PC-9 (cell line): Measurements from ENCODE around the gene TLL2. TPM values are rescaled to one million over a fixed set of nuclear protein-coding genes. Genes with fewer than 3 reads are reported as not detected.

ENCODE experiments used
- BruUV-seq: library from RNA; stranded (reverse); fragments of 400-500 nt; replicated peaks from 2 replicates; lab custom pipeline; 2021; lab: Mats Ljungman, UMichigan
- CTCF ChIA-PET: fragments of 300-600 bp; sonication (Branson Sonifier 250); formaldehyde crosslinking; loops from one replicate; lab custom pipeline; 2022; ENCODE audit warnings: antibody characterized with exemption; lab: Charles Lee
- POLR2A ChIA-PET: fragments of 300-600 bp; sonication (Branson Sonifier 250); formaldehyde crosslinking; loops from one replicate; lab custom pipeline; 2022; ENCODE audit warnings: antibody characterized with exemption; ENCODE audit not compliant: unreplicated experiment; lab: Charles Lee
- DNase-seq, 2 experiments: peaks; one replicate each; pipeline versions ENCODE4 v3.0.0 to v3.0.0-alpha.2; 2015 to 2022; ENCODE audit warnings: mixed read lengths in 1 of 2
- H2AFZ ChIP-seq: fragments of 200-600 bp; sonication (generic); 2 replicates; pipeline ENCODE4 v1.8.1; 2017; ENCODE audit warnings: antibody characterized with exemption
- H3F3A ChIP-seq: fragments of 200-600 bp; sonication (generic); 2 replicates; pipeline ENCODE4 v1.8.1; 2017; ENCODE audit warnings: antibody characterized with exemption, mild to moderate bottlenecking, low read depth; ENCODE audit not compliant: insufficient read depth
- H3K27ac ChIP-seq: fragments of 200-600 bp; sonication (generic); 2 replicates; pipeline ENCODE4 v1.6.1; 2016; ENCODE audit warnings: mixed run types
- H3K27me3 ChIP-seq: fragments of 200-600 bp; sonication (generic); 2 replicates; pipeline ENCODE4 v1.6.1; 2016; ENCODE audit warnings: low read depth, mixed run types; ENCODE audit not compliant: insufficient read depth
- H3K36me3 ChIP-seq: fragments of 200-600 bp; sonication (generic); 2 replicates; pipeline ENCODE4 v1.6.1; 2016; ENCODE audit warnings: low read depth, mixed run types
- H3K4me1 ChIP-seq: fragments of 200-600 bp; sonication (generic); replicated peaks from 2 replicates; pipeline ENCODE4 v1.6.1; 2016; ENCODE audit warnings: mixed run types; ENCODE audit not compliant: insufficient read depth
- H3K4me2 ChIP-seq: fragments of 200-600 bp; sonication (generic); 2 replicates; pipeline ENCODE4 v1.6.1; 2017; ENCODE audit warnings: mixed run types
- H3K4me3 ChIP-seq: fragments of 200-600 bp; sonication (generic); 2 replicates; pipeline ENCODE4 v1.6.1; 2016; ENCODE audit warnings: mixed run types
- H3K79me2 ChIP-seq: fragments of 200-600 bp; sonication (generic); 2 replicates; pipeline ENCODE4 v1.6.1; 2017; ENCODE audit warnings: low read depth, mixed run types
- H3K9me2 ChIP-seq: fragments of 200-600 bp; sonication (generic); 2 replicates; pipeline ENCODE4 v1.8.1; 2017; ENCODE audit warnings: mild to moderate bottlenecking; ENCODE audit not compliant: insufficient read depth
- H3K9me3 ChIP-seq: fragments of 200-600 bp; sonication (generic); 2 replicates; pipeline ENCODE4 v1.8.1; 2016; ENCODE audit warnings: low read depth; ENCODE audit not compliant: insufficient read depth
- H4K20me1 ChIP-seq: fragments of 200-600 bp; sonication (generic); 2 replicates; pipeline ENCODE4 v1.8.1; 2017; ENCODE audit not compliant: insufficient read depth
- CTCF ChIP-seq: fragments of 200-600 bp; sonication (generic); conservative IDR thresholded peaks from 2 replicates; pipeline ENCODE4 v1.6.1; 2017; ENCODE audit warnings: mixed run types, antibody characterized with exemption, mild to moderate bottlenecking, moderate library complexity
- EZH2 ChIP-seq: fragments of 200-600 bp; sonication (generic); IDR thresholded peaks from 2 replicates; pipeline ENCODE4 v1.8.0; 2017; ENCODE audit warnings: antibody characterized with exemption, low read depth
- intact Hi-C: fragments of 100-400 bp; cut with micrococcal nuclease; formaldehyde crosslinking; loops from one replicate; pipeline ENCODE4 v1.10.0; 2022; ENCODE audit not compliant: unreplicated experiment
- total RNA-seq: library from RNA; stranded (reverse); gene quantifications from 2 replicates; pipeline ENCODE4 v1.2.3, GENCODE V29; 2021

Gene TLL2
- total RNA-seq, 1 experiment from 2014 or later: not detected

- Histone ChIP-seq H3F3A (no peaks in the 10 kb centered on the region), H3K4me1 (no peaks in the 10 kb centered on the region), H3K9me2 (no peaks in the 10 kb centered on the region), H3K4me3 (no peak overlapping the region), H3K4me2 (no peak overlapping the region), H3K79me2 (no peaks in the 10 kb centered on the region), H3K27me3 (0 out of 2 replicates have a peak, but pooled peaks cover 5% of the 10 kb centered on the region), H3K36me3 (no peaks in the 10 kb centered on the region), H2AFZ (no peak overlapping the region), H4K20me1 (no peaks in the 10 kb centered on the region), H3K9me3 (no peaks in the 10 kb centered on the region), H3K27ac (no peak overlapping the region)
- POLR2A ChIA-PET: no interaction called here
- intact Hi-C loops: no loop called here
- CTCF ChIA-PET: no interaction called here
- DNase-seq: peak in 1 of 2 experiments; percentile 2
- TF ChIP-seq CTCF (peak; percentile 43), EZH2 (no peak)
- BruUV-seq: no TSS peak
These were observed 43.5 kb downstream of the TLL2 start for GRCh38 chr10:96470116-96470743.

- TF ChIP-seq EZH2 (no peak), CTCF (no peak)
- Histone ChIP-seq H3K79me2 (no peaks in the 10 kb centered on the region), H3K27me3 (0 out of 2 replicates have a peak, but pooled peaks cover 2% of the 10 kb centered on the region), H3K4me3 (no peak overlapping the region), H3K9me3 (no peaks in the 10 kb centered on the region), H3K9me2 (no peaks in the 10 kb centered on the region), H4K20me1 (no peaks in the 10 kb centered on the region), H3F3A (no peaks in the 10 kb centered on the region), H3K36me3 (no peaks in the 10 kb centered on the region), H3K4me2 (no peak overlapping the region), H3K27ac (no peak overlapping the region), H3K4me1 (no peaks in the 10 kb centered on the region), H2AFZ (no peak overlapping the region)
- POLR2A ChIA-PET: no interaction called here
- DNase-seq: no peak
- intact Hi-C loops: no loop called here
- CTCF ChIA-PET: no interaction called here
- BruUV-seq: no TSS peak
These were observed 44.9 kb downstream of the TLL2 start for GRCh38 chr10:96468845-96469244.

- Histone ChIP-seq H3K9me3 (no peaks in the 10 kb centered on the region), H3K9me2 (no peaks in the 10 kb centered on the region), H3K27me3 (peaks cover 8% of the 10 kb centered on the region; the same call in 1 of the 2 replicates), H4K20me1 (no peaks in the 10 kb centered on the region), H3K79me2 (no peaks in the 10 kb centered on the region), H3K4me3 (no peak overlapping the region), H3K27ac (no peak overlapping the region), H3K4me1 (no peaks in the 10 kb centered on the region), H3F3A (no peaks in the 10 kb centered on the region), H2AFZ (no peak overlapping the region), H3K4me2 (no peak overlapping the region), H3K36me3 (no peaks in the 10 kb centered on the region)
- BruUV-seq: no TSS peak
- TF ChIP-seq EZH2: no peak
- no peak for TF ChIP-seq CTCF
- intact Hi-C loops: no loop called here
- CTCF ChIA-PET: no interaction called here
- POLR2A ChIA-PET: no interaction called here
- DNase-seq: no peak
These were observed 48.1 kb downstream of the TLL2 start for GRCh38 chr10:96465599-96465998.
